Measurements from ENCODE around the gene ARHGAP8. TPM values are rescaled to one million over a fixed set of nuclear protein-coding genes. Genes with fewer than 3 reads are reported as not detected.

The ARHGAP8 gene
- total and polyA plus RNA-seq, 2 donors (not counting 1 experiment from before 2014, with no cell fraction given): 0.37 TPM; not detected in 1

DNA sequence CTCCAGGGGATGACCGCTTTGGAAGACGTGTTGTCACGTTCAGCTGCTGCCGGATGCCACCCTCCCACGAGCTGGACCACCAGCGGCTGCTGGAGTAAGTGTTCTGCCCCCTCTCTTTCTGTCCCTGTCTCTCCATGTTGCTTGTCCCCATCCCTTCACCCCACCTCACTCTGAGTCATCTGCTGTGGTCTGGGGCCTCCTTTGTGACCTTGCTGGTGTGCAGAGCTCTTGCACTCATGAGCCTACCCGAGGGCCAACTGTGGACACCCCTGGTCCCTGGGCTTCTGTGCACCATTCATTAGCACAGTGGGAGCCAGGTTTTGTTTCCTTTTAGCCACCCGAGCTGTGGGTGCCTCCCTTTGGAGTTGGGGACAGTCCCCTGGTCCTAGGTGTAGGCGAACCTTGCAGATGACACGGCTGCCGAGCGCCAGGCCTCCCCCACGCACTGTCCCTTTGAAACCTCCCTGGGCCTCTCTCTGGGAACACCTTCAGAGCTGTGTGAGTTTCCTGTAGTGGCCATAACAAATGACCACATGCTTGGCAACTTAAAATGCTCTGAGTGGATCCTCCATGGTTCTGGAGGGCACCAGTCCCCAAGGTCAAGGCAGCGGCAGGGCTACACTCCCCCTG is 49.8 kb downstream of the ARHGAP8 start:
- Histone ChIP-seq H3K4me2 (replicated peaks; ENCODE audit: low read depth, low read length, poor library complexity, severe bottlenecking) (no peak overlapping the region), H3K9me3 (ENCODE audit: control extremely low read depth in 1 of 3, control insufficient read depth in 2 of 3, insufficient read depth in 1 of 3, low read length in 2 of 3) (no peaks in the 10 kb centered on the region), H3K4me1 (ENCODE audit: control insufficient read depth in 2 of 2, insufficient read depth in 2 of 2, low read length in 2 of 2) (no peaks in the 10 kb centered on the region), H3K27ac (ENCODE audit: low read length in 2 of 2) (no peak overlapping the region), H2AFZ (ENCODE audit: insufficient read depth, low read depth, low read length, poor library complexity, severe bottlenecking) (no peak overlapping the region), H3K9ac (ENCODE audit: low read length) (no peak overlapping the region), H3K36me3 (replicated peaks in 1 of 2; ENCODE audit: control extremely low read depth in 1 of 2, control insufficient read depth in 1 of 2, extremely low read depth in 1 of 2, insufficient read depth in 2 of 2, low read length in 1 of 2) (no peaks in the 10 kb centered on the region), H3K79me2 (ENCODE audit: control insufficient read depth, insufficient read depth, low read length) (no peaks in the 10 kb centered on the region), H3K27me3 (replicated peaks in 1 of 4; ENCODE audit: control extremely low read depth in 1 of 4, control insufficient read depth in 3 of 4, insufficient read depth in 4 of 4, low read length in 3 of 4) (no peaks in the 10 kb centered on the region), H4K20me1 (ENCODE audit: control insufficient read depth, insufficient read depth, low read length, poor library complexity, severe bottlenecking) (no peaks in the 10 kb centered on the region), H3K4me3 (ENCODE audit: control extremely low read depth in 1 of 5, extremely low read depth in 1 of 5, insufficient read depth in 1 of 5, low read depth in 2 of 5, low read length in 4 of 5) (no peak overlapping the region)
- WGBS (ENCODE audit: insufficient coverage): 90% methylated on average over 14 of the region's 14 CpGs
- DNase-seq (no peak), ATAC-seq (ENCODE audit: low read depth) (no peak)
- no peaks in the 10 kb centered on the region for H3K4me1 Mint-ChIP-seq
- TF ChIP-seq CTCF (IDR thresholded peaks at IDR 0.05) (no peak), EZH2 (IDR thresholded peaks at IDR 0.05; ENCODE audit: borderline replicate concordance, insufficient read depth, low read depth, low read length, poor library complexity, severe bottlenecking) (no peak)
- no peaks in the 10 kb centered on the region for H3K9me3 Mint-ChIP-seq (ENCODE audit: insufficient read depth)
- intact Hi-C loops (cut with micrococcal nuclease): no loop called here
- POLR2A ChIA-PET: no interaction called here
- CTCF ChIA-PET: no interaction called here
- peaks cover 7% of the 10 kb centered on the region for H3K27me3 Mint-ChIP-seq
- no peak overlapping the region for H3K27ac Mint-ChIP-seq
- H3K4me3 Mint-ChIP-seq: no peak overlapping the region

DNA sequence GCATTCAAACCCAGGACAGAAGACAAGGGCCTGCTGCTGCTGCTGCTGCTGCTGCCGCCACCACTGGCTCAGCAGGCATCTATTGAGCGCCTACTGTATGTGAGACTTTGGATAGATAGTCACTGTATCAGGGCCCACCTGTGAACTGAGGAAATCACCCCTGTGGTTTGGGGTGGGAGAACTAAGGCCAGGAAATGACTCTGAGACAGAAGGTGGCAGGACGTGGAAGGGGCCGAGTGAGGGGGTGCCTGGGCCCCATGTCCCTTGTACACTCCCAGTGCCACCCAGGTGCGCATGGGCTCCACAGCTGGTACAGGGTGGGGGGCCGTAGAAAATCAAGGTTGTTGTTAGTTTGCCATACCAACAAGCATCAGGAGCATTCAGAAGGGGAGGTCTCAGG is 50.6 kb downstream of the ARHGAP8 start:
- Histone ChIP-seq H4K20me1 (ENCODE audit: control insufficient read depth, insufficient read depth, low read length, poor library complexity, severe bottlenecking) (no peaks in the 10 kb centered on the region), H3K4me1 (ENCODE audit: control insufficient read depth in 2 of 2, insufficient read depth in 2 of 2, low read length in 2 of 2) (no peaks in the 10 kb centered on the region), H3K79me2 (ENCODE audit: control insufficient read depth, insufficient read depth, low read length) (no peaks in the 10 kb centered on the region), H3K4me3 (ENCODE audit: control extremely low read depth in 1 of 5, extremely low read depth in 1 of 5, insufficient read depth in 1 of 5, low read depth in 2 of 5, low read length in 4 of 5) (no peak overlapping the region), H3K9ac (ENCODE audit: low read length) (no peak overlapping the region), H3K27me3 (replicated peaks in 1 of 4; ENCODE audit: control extremely low read depth in 1 of 4, control insufficient read depth in 3 of 4, insufficient read depth in 4 of 4, low read length in 3 of 4) (no peaks in the 10 kb centered on the region), H3K27ac (ENCODE audit: low read length in 2 of 2) (no peak overlapping the region), H3K36me3 (replicated peaks in 1 of 2; ENCODE audit: control extremely low read depth in 1 of 2, control insufficient read depth in 1 of 2, extremely low read depth in 1 of 2, insufficient read depth in 2 of 2, low read length in 1 of 2) (no peaks in the 10 kb centered on the region), H3K4me2 (replicated peaks; ENCODE audit: low read depth, low read length, poor library complexity, severe bottlenecking) (no peak overlapping the region), H3K9me3 (ENCODE audit: control extremely low read depth in 1 of 3, control insufficient read depth in 2 of 3, insufficient read depth in 1 of 3, low read length in 2 of 3) (no peaks in the 10 kb centered on the region), H2AFZ (ENCODE audit: insufficient read depth, low read depth, low read length, poor library complexity, severe bottlenecking) (no peak overlapping the region)
- Mint-ChIP-seq H3K27ac (no peak overlapping the region), H3K27me3 (peaks cover 7% of the 10 kb centered on the region), H3K4me1 (no peaks in the 10 kb centered on the region), H3K9me3 (ENCODE audit: insufficient read depth) (no peaks in the 10 kb centered on the region), H3K4me3 (no peak overlapping the region)
- DNase-seq: no peak
- ChIA-PET CTCF (no interaction called here), POLR2A (no interaction called here)
- no peak for ATAC-seq (ENCODE audit: low read depth)
- WGBS (ENCODE audit: insufficient coverage): 42% methylated on average over 4 of the region's 6 CpGs
- TF ChIP-seq CTCF (IDR thresholded peaks at IDR 0.05) (no peak), EZH2 (IDR thresholded peaks at IDR 0.05; ENCODE audit: borderline replicate concordance, insufficient read depth, low read depth, low read length, poor library complexity, severe bottlenecking) (no peak)
- intact Hi-C loops (cut with micrococcal nuclease): no loop called here

Measured in B cell (primary cell).